Caco-2 (cell line): Measurements from ENCODE around the gene TBXAS1. TPM values are rescaled to one million over a fixed set of nuclear protein-coding genes. Genes with fewer than 3 reads are reported as not detected.

Experiments used
- BruUV-seq: library from RNA; stranded (reverse); fragments of 400-500 nt; replicated peaks from 2 replicates; lab custom pipeline; 2021; lab: Mats Ljungman, UMichigan
- CTCF ChIA-PET: fragments of 300-600 bp; sonication (Branson Sonifier 250); formaldehyde crosslinking; loops from one replicate; lab custom pipeline; 2022; ENCODE audit warnings: antibody characterized with exemption; lab: Charles Lee
- POLR2A ChIA-PET: fragments of 300-600 bp; sonication (Branson Sonifier 250); formaldehyde crosslinking; loops from one replicate; lab custom pipeline; 2022; ENCODE audit warnings: antibody characterized with exemption; lab: Charles Lee
- DNase-seq, 2 experiments: peaks; one replicate each; pipeline versions ENCODE4 v3.0.0 to v3.0.0-alpha.2; 2020 to 2022
- H3K27me3 ChIP-seq: replicated peaks from 2 replicates; pipeline ENCODE4 v1.6.0; 2011; ENCODE audit warnings: low read length; ENCODE audit not compliant: control insufficient read depth, insufficient read depth
- H3K36me3 ChIP-seq: 2 replicates; pipeline ENCODE4 v1.5.1; 2011; ENCODE audit warnings: low read length; ENCODE audit not compliant: control insufficient read depth, insufficient read depth
- H3K4me1 ChIP-seq: fragments of 250-450 bp; sonication (Bioruptor Pico); 2 replicates; pipeline ENCODE4 v1.5.1; 2020; ENCODE audit warnings: mild to moderate bottlenecking
- H3K4me3 ChIP-seq: 2 replicates; pipeline ENCODE4 v1.5.1; 2011; ENCODE audit warnings: low read depth, mild to moderate bottlenecking, control low read depth, low read length
- H3K9me3 ChIP-seq: fragments of 250-450 bp; sonication (Bioruptor Pico); 2 replicates; pipeline ENCODE4 v1.5.1; 2020; ENCODE audit warnings: mild to moderate bottlenecking, moderate library complexity
- H3K27ac Mint-ChIP-seq: one replicate; pipeline ENCODE4 v1.8.0; 2022; ENCODE audit warnings: mixed read lengths; ENCODE audit not compliant: unreplicated experiment
- H3K27me3 Mint-ChIP-seq: one replicate; pipeline ENCODE4 v1.8.0; 2022; ENCODE audit warnings: mixed read lengths; ENCODE audit not compliant: insufficient read depth, unreplicated experiment
- H3K36me3 Mint-ChIP-seq: one replicate; pipeline ENCODE4 v1.8.0; 2022; ENCODE audit warnings: mild to moderate bottlenecking, mixed read lengths; ENCODE audit not compliant: insufficient read depth, unreplicated experiment
- H3K4me1 Mint-ChIP-seq: one replicate; pipeline ENCODE4 v1.8.0; 2022; ENCODE audit warnings: low read depth, mixed read lengths; ENCODE audit not compliant: unreplicated experiment
- H3K4me3 Mint-ChIP-seq: one replicate; pipeline ENCODE4 v1.8.0; 2022; ENCODE audit warnings: mild to moderate bottlenecking, moderate library complexity, mixed read lengths; ENCODE audit not compliant: unreplicated experiment
- H3K9me3 Mint-ChIP-seq: one replicate; pipeline ENCODE4 v1.8.0; 2022; ENCODE audit warnings: mixed read lengths; ENCODE audit not compliant: unreplicated experiment
- CTCF ChIP-seq, 2 experiments: fragments of 200-600 bp in 1 of 2; IDR thresholded peaks; 1 replicate in 1 of 2; 2 replicates in 1 of 2; pipeline versions ENCODE4 v1.5.1 to v1.8.0; 2011 to 2022; ENCODE audit warnings: antibody characterized with exemption in 1 of 2, control low read depth in 1 of 2, inconsistent platforms in 1 of 2, low read depth in 1 of 2, low read length in 1 of 2, mild to moderate bottlenecking in 1 of 2, moderate library complexity in 1 of 2; ENCODE audit not compliant: insufficient read depth in 1 of 2, severe bottlenecking in 1 of 2, unreplicated experiment in 1 of 2
- intact Hi-C: fragments of 100-400 bp; cut with micrococcal nuclease; formaldehyde crosslinking; loops from one replicate; pipeline ENCODE4 v1.10.0; 2022; ENCODE audit not compliant: unreplicated experiment
- total RNA-seq: library from RNA; stranded (reverse); gene quantifications from 2 replicates; pipeline ENCODE4 v1.2.3, GENCODE V29; 2022

The TBXAS1 gene
- total RNA-seq, 1 experiment from 2014 or later: 1.6 TPM

DNA sequence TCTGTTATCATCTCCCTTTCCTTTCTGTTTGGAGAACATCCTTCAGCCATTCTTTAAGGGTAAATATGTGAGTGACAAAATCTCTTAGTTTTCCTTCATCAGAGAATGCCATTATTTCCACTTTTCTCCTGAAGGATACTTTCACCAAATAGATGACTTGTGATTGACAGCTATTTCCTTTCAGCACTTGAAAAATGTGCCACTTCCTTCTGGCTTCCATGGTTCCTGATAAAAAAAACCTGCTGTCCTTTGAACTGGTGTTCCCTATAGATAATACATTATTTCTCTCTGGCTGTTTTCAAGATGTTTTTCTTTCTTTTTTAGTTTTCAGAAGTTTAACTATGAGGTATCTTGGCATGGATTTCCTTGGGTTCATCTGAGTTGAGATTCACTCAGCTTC, 79.7 kb downstream of the TBXAS1 start:
- ChIA-PET CTCF (interaction anchor here (0.6 kb wide), 1 partner anchor 194 kb away, joined by 3 read pairs; no protein-coding TSS in a partner anchor), POLR2A (no interaction called here)
- Histone ChIP-seq H3K36me3 (no peaks in the 10 kb centered on the region), H3K4me1 (no peaks in the 10 kb centered on the region), H3K27me3 (0 out of 2 replicates have a peak, but pooled peaks cover 1% of the 10 kb centered on the region), H3K4me3 (no peak overlapping the region), H3K9me3 (no peaks in the 10 kb centered on the region; the same call in 1 of the 2 replicates)
- Mint-ChIP-seq H3K4me1 (no peaks in the 10 kb centered on the region), H3K9me3 (peaks cover 5% of the 10 kb centered on the region), H3K36me3 (no peaks in the 10 kb centered on the region), H3K27ac (no peak overlapping the region), H3K4me3 (no peak overlapping the region), H3K27me3 (peaks cover 31% of the 10 kb centered on the region)
- intact Hi-C loops: no loop called here
- BruUV-seq: no TSS peak
- DNase-seq: no peak
- no peak for TF ChIP-seq CTCF (IDR thresholded peaks at IDR 0.05; ENCODE audit: insufficient read depth in 1 of 2, low read depth in 1 of 2, low read length in 1 of 2, severe bottlenecking in 1 of 2, unreplicated experiment in 1 of 2)

GRCh38 chr7:139909379-139910050, 80.5 kb downstream of the TBXAS1 start:
- no peak for TF ChIP-seq CTCF (IDR thresholded peaks at IDR 0.05; ENCODE audit: insufficient read depth in 1 of 2, low read depth in 1 of 2, low read length in 1 of 2, severe bottlenecking in 1 of 2, unreplicated experiment in 1 of 2)
- no peaks in the 10 kb centered on the region for H3K4me1 Mint-ChIP-seq
- peaks cover 30% of the 10 kb centered on the region for H3K27me3 Mint-ChIP-seq
- H3K9me3 Mint-ChIP-seq: peaks cover 12% of the 10 kb centered on the region
- no peak overlapping the region for H3K4me3 Mint-ChIP-seq
- no peaks in the 10 kb centered on the region for H3K36me3 Mint-ChIP-seq
- BruUV-seq: no TSS peak
- H3K4me1 ChIP-seq: no peaks in the 10 kb centered on the region
- H3K27me3 ChIP-seq: peaks cover 1% of the 10 kb centered on the region; the same call in 1 of the 2 replicates
- DNase-seq: no peak
- intact Hi-C loops: no loop called here
- H3K27ac Mint-ChIP-seq: no peak overlapping the region
- H3K9me3 ChIP-seq: no peaks in the 10 kb centered on the region; the same call in 1 of the 2 replicates
- CTCF ChIA-PET: interaction anchor here (0.6 kb wide), 1 partner anchor 194 kb away, joined by 3 read pairs; no protein-coding TSS in a partner anchor
- H3K36me3 ChIP-seq: no peaks in the 10 kb centered on the region
- no peak overlapping the region for H3K4me3 ChIP-seq
- POLR2A ChIA-PET: no interaction called here

- no TSS peak for BruUV-seq
- peaks cover 1% of the 10 kb centered on the region; the same call in 1 of the 2 replicates for H3K27me3 ChIP-seq
- CTCF ChIA-PET: no interaction called here
- intact Hi-C loops: no loop called here
- H3K9me3 Mint-ChIP-seq: peaks cover 27% of the 10 kb centered on the region
- no peak overlapping the region for H3K4me3 Mint-ChIP-seq
- H3K36me3 Mint-ChIP-seq: no peaks in the 10 kb centered on the region
- no peak overlapping the region for H3K27ac Mint-ChIP-seq
- H3K27me3 Mint-ChIP-seq: peaks cover 17% of the 10 kb centered on the region
- no peaks in the 10 kb centered on the region for H3K9me3 ChIP-seq
- POLR2A ChIA-PET: no interaction called here
- no peaks in the 10 kb centered on the region for H3K36me3 ChIP-seq
- no peak overlapping the region for H3K4me3 ChIP-seq
- no peaks in the 10 kb centered on the region for H3K4me1 ChIP-seq
- DNase-seq: no peak
- no peak for TF ChIP-seq CTCF (IDR thresholded peaks at IDR 0.05; ENCODE audit: insufficient read depth in 1 of 2, low read depth in 1 of 2, low read length in 1 of 2, severe bottlenecking in 1 of 2, unreplicated experiment in 1 of 2)
- H3K4me1 Mint-ChIP-seq: no peaks in the 10 kb centered on the region
These were observed 84.2 kb downstream of the TBXAS1 start for GRCh38 chr7:139913021-139913844.
